Right atrium auricular region (tissue), 2 donors: ENCODE measurements around the gene RAB23. TPM values are rescaled to one million over a fixed set of nuclear protein-coding genes. Genes with fewer than 3 reads are reported as not detected.

Source experiments
- DNase-seq: peaks from one replicate; pipeline ENCODE4 v3.0.0-alpha.2; 2019; ENCODE audit warnings: low spot score
- H3K27ac ChIP-seq, 2 donors: fragments of 200-600 bp; sonication (generic); 1 replicate in 1 of 2; 2 replicates in 1 of 2; pipeline ENCODE4 v1.5.1; 2016 to 2019
- H3K27me3 ChIP-seq, 2 donors: fragments of 200-600 bp; sonication (generic); one replicate each; pipeline versions ENCODE4 v1.5.1 to v1.6.0; 2017 to 2019
- H3K36me3 ChIP-seq: fragments of 200-600 bp; sonication (generic); one replicate; pipeline ENCODE4 v1.5.1; 2016
- H3K4me1 ChIP-seq, 2 donors: fragments of 200-600 bp; sonication (generic); one replicate each; pipeline versions ENCODE4 v1.5.1 to v1.6.0; 2017 to 2019
- H3K4me3 ChIP-seq, 2 donors: fragments of 200-600 bp; sonication (generic); 1 replicate in 1 of 2; 2 replicates in 1 of 2; pipeline ENCODE4 v1.5.1; 2017 to 2019; ENCODE audit warnings: mild to moderate bottlenecking in 1 of 2, moderate library complexity in 1 of 2
- H3K9me3 ChIP-seq, 2 donors: fragments of 200-600 bp; sonication (generic); one replicate each; pipeline ENCODE4 v1.5.1; 2019
- CTCF ChIP-seq, 2 donors: fragments of 200-600 bp; sonication (generic); IDR thresholded peaks; one replicate each; pipeline ENCODE4 v1.5.1; 2019; ENCODE audit warnings: antibody characterized with exemption in 2 of 2
- total RNA-seq, 2 donors: library from RNA; depleted of rRNA; stranded (reverse); fragments of >200 nt; gene quantifications; one replicate each; pipeline ENCODE4 v1.1.0, GENCODE V29; 2016

Gene RAB23
- total RNA-seq, 2 donors from 2014 or later: 8.6 to 10.0 TPM

GRCh38 chr6:57220083-57220703 is 1.9 kb downstream of the RAB23 start:
- TF ChIP-seq CTCF (IDR thresholded peaks at IDR 0.05): no peak
- DNase-seq: no peak
- H3K9me3 ChIP-seq: peaks cover 0 to 5% of the 10 kb centered on the region in 2 donors
- H3K4me1 ChIP-seq: peaks cover 0 to 6% of the 10 kb centered on the region in 2 donors
- H3K4me3 ChIP-seq: no peak overlapping the region
- H3K36me3 ChIP-seq: no peaks in the 10 kb centered on the region
- no peak overlapping the region for H3K27ac ChIP-seq
- no peaks in the 10 kb centered on the region for H3K27me3 ChIP-seq

- no peak overlapping the region for H3K27ac ChIP-seq
- no peak for DNase-seq
- TF ChIP-seq CTCF (IDR thresholded peaks at IDR 0.05): no peak
- H3K9me3 ChIP-seq: peaks cover 0 to 5% of the 10 kb centered on the region in 2 donors
- H3K36me3 ChIP-seq: no peaks in the 10 kb centered on the region
- H3K4me3 ChIP-seq: no peak overlapping the region
- no peaks in the 10 kb centered on the region for H3K27me3 ChIP-seq
- H3K4me1 ChIP-seq: no peaks in the 10 kb centered on the region
Measured at GRCh38 chr6:57217270-57217669, 4.8 kb downstream of the RAB23 start.

GRCh38 chr6:57216235-57217101 is 5.6 kb downstream of the RAB23 start:
- peak in 1 of 2 donors; percentile 47 for TF ChIP-seq CTCF (IDR thresholded peaks at IDR 0.05)
- no peak overlapping the region for H3K27ac ChIP-seq
- no peaks in the 10 kb centered on the region for H3K4me1 ChIP-seq
- DNase-seq: no peak
- H3K36me3 ChIP-seq: no peaks in the 10 kb centered on the region
- H3K9me3 ChIP-seq: peaks cover 0 to 5% of the 10 kb centered on the region in 2 donors
- H3K4me3 ChIP-seq: no peak overlapping the region
- no peaks in the 10 kb centered on the region for H3K27me3 ChIP-seq

GRCh38 chr6:57215260-57215659 is 6.8 kb downstream of the RAB23 start:
- DNase-seq: no peak
- Histone ChIP-seq H3K27ac (no peak overlapping the region), H3K4me1 (no peaks in the 10 kb centered on the region), H3K9me3 (peaks cover 0 to 5% of the 10 kb centered on the region in 2 donors), H3K27me3 (no peaks in the 10 kb centered on the region), H3K4me3 (no peak overlapping the region), H3K36me3 (no peaks in the 10 kb centered on the region)
- no peak for TF ChIP-seq CTCF (IDR thresholded peaks at IDR 0.05)

GRCh38 chr6:57210060-57210459 is 12.0 kb downstream of the RAB23 start:
- no peak overlapping the region for H3K27ac ChIP-seq
- no peaks in the 10 kb centered on the region for H3K36me3 ChIP-seq
- no peak for DNase-seq
- H3K27me3 ChIP-seq: no peaks in the 10 kb centered on the region
- no peak for TF ChIP-seq CTCF (IDR thresholded peaks at IDR 0.05)
- H3K4me3 ChIP-seq: no peak overlapping the region
- no peaks in the 10 kb centered on the region for H3K4me1 ChIP-seq
- H3K9me3 ChIP-seq: no peaks in the 10 kb centered on the region
